Measurements from ENCODE around the gene JAM2.

- TF ChIP-seq CTCF (IDR thresholded peaks at IDR 0.05) (no peak), POLR2A (IDR thresholded peaks at IDR 0.05) (no peak)
Measured at GRCh38 chr21:25717491-25718147, 78.6 kb downstream of the JAM2 start.

Measured in heart left ventricle (tissue), 13 donors.